Aorta (tissue), 5 donors: ENCODE results near the gene ECHDC1. TPM values are rescaled to one million over a fixed set of nuclear protein-coding genes. Genes with fewer than 3 reads are reported as not detected.

Experiments used
- ATAC-seq: fragments of 200-7000 bp; cut with Tn5 transposase; one replicate; pipeline ENCODE4 v1.9.1; 2022; ENCODE audit warnings: moderate library complexity; ENCODE audit not compliant: low FRiP score
- DNase-seq, 2 donors: peaks; one replicate each; pipeline ENCODE4 v3.0.0-alpha.2; 2020
- H3K27ac ChIP-seq, 2 donors: one replicate each; pipeline ENCODE4 v1.5.1; 2013; ENCODE audit warnings: low read length in 2 of 2, mild to moderate bottlenecking in 2 of 2, moderate library complexity in 2 of 2, control low read depth in 1 of 2, inconsistent platforms in 1 of 2, low read depth in 1 of 2
- H3K27me3 ChIP-seq, 2 donors: one replicate each; pipeline ENCODE4 v1.6.1; 2013; ENCODE audit warnings: control low read depth in 1 of 2, low read length in 1 of 2, mild to moderate bottlenecking in 1 of 2, moderate library complexity in 1 of 2; ENCODE audit not compliant: insufficient read depth in 2 of 2, control insufficient read depth in 1 of 2
- H3K36me3 ChIP-seq, 2 donors: one replicate each; pipeline ENCODE4 v1.6.1; 2013; ENCODE audit warnings: control low read depth in 1 of 2, low read length in 1 of 2, mild to moderate bottlenecking in 1 of 2; ENCODE audit not compliant: insufficient read depth in 2 of 2, control insufficient read depth in 1 of 2
- H3K4me1 ChIP-seq, 2 donors: one replicate each; pipeline ENCODE4 v1.6.1; 2013; ENCODE audit warnings: low read length in 2 of 2, control low read depth in 1 of 2, mild to moderate bottlenecking in 1 of 2, moderate library complexity in 1 of 2; ENCODE audit not compliant: insufficient read depth in 2 of 2, control insufficient read depth in 1 of 2
- H3K4me3 ChIP-seq, 2 donors: one replicate each; pipeline ENCODE4 v1.5.1; 2013; ENCODE audit warnings: low read length in 2 of 2, control low read depth in 1 of 2, mild to moderate bottlenecking in 1 of 2
- H3K9me3 ChIP-seq: one replicate; pipeline ENCODE4 v1.6.1; 2013; ENCODE audit warnings: mild to moderate bottlenecking, low read length; ENCODE audit not compliant: control insufficient read depth
- WGBS, 2 donors: extraction: QIAGEN DNeasy Blood & Tissue Kit; methylation state at CpG; one replicate each; pipeline ENCODE4 v1.1.7; 2013; 5-methylcytosine and 5-hydroxymethylcytosine counted together
- intact Hi-C, 2 donors: fragments of 100-400 bp; cut with DNase I; formaldehyde crosslinking; loops; one replicate each; pipeline versions ENCODE4 v1.14.2 to v1.15.0; 2022
- polyA plus RNA-seq, 2 donors: library from polyadenylated mRNA; stranded (reverse); fragments of 200-250 nt; gene quantifications; one replicate each; pipeline ENCODE4 v1.2.3, GENCODE V29; 2013
- total RNA-seq, 2 donors: library from RNA; stranded (reverse); fragmentation: NEBNext Ultra II Directional; extraction: Animal tissue kit (Norgen Biotek cat#: 25700); gene quantifications; one replicate each; pipeline ENCODE4 v1.2.1, GENCODE V29; 2021
- donor health status: healthy with polysubstance abuse.
- donor health status: Bipolar disorder and iron deficiency.
- donor health status: DM: no; HTN: no; CAD: no.
- donor health status: DM: no; HTN: no; CAD: no.
- donor health status: DM: yes; HTN: yes; CAD: no.

ECHDC1 gene
- total and polyA plus RNA-seq, 4 donors, result 28.2 to 49.0 (median 38.4) TPM

GRCh38 chr6:127282184-127282583 is 61.2 kb downstream of the ECHDC1 start:
- ATAC-seq (no peak), DNase-seq (no peak)
- H3K4me3 ChIP-seq, result no peak overlapping the region
- no peak overlapping the region for H3K27ac ChIP-seq
- peaks cover 4 to 6% of the 10 kb centered on the region in 2 donors for H3K36me3 ChIP-seq
- H3K9me3 ChIP-seq, result no peaks in the 10 kb centered on the region
- intact Hi-C loops, result no loop called here
- no peaks in the 10 kb centered on the region for H3K27me3 ChIP-seq
- 95 to 100% methylated on average over 1 of the region's 1 CpG for WGBS, 2 donors
- H3K4me1 ChIP-seq, result peaks cover 0 to under 1% of the 10 kb centered on the region in 2 donors

GRCh38 chr6:127279815-127280214 is 63.6 kb downstream of the ECHDC1 start:
- no peak for DNase-seq
- no peak for ATAC-seq
- Histone ChIP-seq H3K36me3 (no peaks in the 10 kb centered on the region), H3K27me3 (no peaks in the 10 kb centered on the region), H3K9me3 (no peaks in the 10 kb centered on the region), H3K4me3 (no peak overlapping the region), H3K27ac (no peak overlapping the region), H3K4me1 (peaks cover 0 to 3% of the 10 kb centered on the region in 2 donors)
- intact Hi-C loops, result no loop called here
- WGBS, 2 donors, result 51 to 69% methylated on average over 1 of the region's 1 CpG

GRCh38 chr6:127277878-127278843 is 65.2 kb downstream of the ECHDC1 start:
- H3K27me3 ChIP-seq, result no peaks in the 10 kb centered on the region
- intact Hi-C loops, result no loop called here
- 91 to 92% methylated on average over 3 of the region's 3 CpGs for WGBS, 2 donors
- H3K27ac ChIP-seq, result no peak overlapping the region
- no peak overlapping the region for H3K4me3 ChIP-seq
- ATAC-seq (no peak), DNase-seq (no peak)
- H3K36me3 ChIP-seq, result peaks cover 0 to 2% of the 10 kb centered on the region in 2 donors
- H3K9me3 ChIP-seq, result no peaks in the 10 kb centered on the region
- H3K4me1 ChIP-seq, result peaks cover 0 to 5% of the 10 kb centered on the region in 2 donors

GRCh38 chr6:127276331-127276730 is 67.1 kb downstream of the ECHDC1 start:
- peaks cover 0 to 2% of the 10 kb centered on the region in 2 donors for H3K36me3 ChIP-seq
- 95 to 100% methylated on average over 1 of the region's 1 CpG for WGBS, 2 donors
- ATAC-seq (no peak), DNase-seq (no peak)
- no peaks in the 10 kb centered on the region for H3K27me3 ChIP-seq
- H3K4me3 ChIP-seq, result no peak overlapping the region
- no peak overlapping the region for H3K27ac ChIP-seq
- peaks cover 0 to 5% of the 10 kb centered on the region in 2 donors for H3K4me1 ChIP-seq
- intact Hi-C loops, result no loop called here
- H3K9me3 ChIP-seq, result no peaks in the 10 kb centered on the region

GRCh38 chr6:127273499-127273898 is 69.9 kb downstream of the ECHDC1 start:
- Histone ChIP-seq H3K4me3 (no peak overlapping the region), H3K9me3 (no peaks in the 10 kb centered on the region), H3K36me3 (peaks cover 0 to 2% of the 10 kb centered on the region in 2 donors), H3K27ac (no peak overlapping the region), H3K27me3 (no peaks in the 10 kb centered on the region), H3K4me1 (peaks cover 1 to 5% of the 10 kb centered on the region in 2 donors)
- intact Hi-C loops, result no loop called here
- no peak for ATAC-seq
- 63 to 71% methylated on average over 2 of the region's 2 CpGs for WGBS, 2 donors
- no peak for DNase-seq

GRCh38 chr6:127272576-127272975 is 70.8 kb downstream of the ECHDC1 start:
- intact Hi-C loops, result no loop called here
- peaks cover 1 to 5% of the 10 kb centered on the region in 2 donors for H3K4me1 ChIP-seq
- ATAC-seq, result no peak

GRCh38 chr6:127267646-127268625 is 75.5 kb downstream of the ECHDC1 start:
- Histone ChIP-seq H3K27me3 (no peaks in the 10 kb centered on the region), H3K4me3 (peak overlapping the region; percentile 83), H3K36me3 (no peaks in the 10 kb centered on the region), H3K4me1 (peaks cover 0 to 1% of the 10 kb centered on the region in 2 donors), H3K9me3 (no peaks in the 10 kb centered on the region), H3K27ac (peak overlapping the region; percentile 94 to 99)
- ATAC-seq (no peak), DNase-seq (no peak)
- intact Hi-C loops, result loop anchor here in 1 of 2 donors (5.0 kb wide), 1 partner anchor 34 kb away; no protein-coding TSS in a partner anchor
- 0 to 1% methylated on average over 16 of the region's 16 CpGs for WGBS, 2 donors

More at GRCh38 chr6:127272576-127272975, 70.8 kb downstream of the ECHDC1 start:
- 91% methylated on average over 3 of the region's 3 CpGs for WGBS, 2 donors
- Histone ChIP-seq H3K27me3 (no peaks in the 10 kb centered on the region), H3K4me3 (no peak overlapping the region), H3K9me3 (no peaks in the 10 kb centered on the region), H3K27ac (no peak overlapping the region), H3K36me3 (peaks cover 0 to 2% of the 10 kb centered on the region in 2 donors)
- DNase-seq, result no peak

GRCh38 chr6:127266892-127267645 is 76.3 kb downstream of the ECHDC1 start:
- H3K4me3 ChIP-seq, result peak overlapping the region; percentile 83
- 0 to 1% methylated on average over 45 to 64 of the region's 64 CpGs for WGBS, 2 donors
- H3K36me3 ChIP-seq, result no peaks in the 10 kb centered on the region
- H3K27me3 ChIP-seq, result no peaks in the 10 kb centered on the region
- ATAC-seq (peak; percentile 91), DNase-seq (peak in 1 of 2 donors; percentile 77)
- H3K9me3 ChIP-seq, result no peaks in the 10 kb centered on the region
- intact Hi-C loops, result loop anchor here in 1 of 2 donors (5.0 kb wide), 1 partner anchor 35 kb away; no protein-coding TSS in a partner anchor
- peak overlapping the region; percentile 94 to 99 for H3K27ac ChIP-seq
- peaks cover 0 to 1% of the 10 kb centered on the region in 2 donors for H3K4me1 ChIP-seq
